HT1080 (cell line): ENCODE data around the gene MYO16. TPM values are rescaled to one million over a fixed set of nuclear protein-coding genes. Genes with fewer than 3 reads are reported as not detected.
"Not testable (repeated sequence)": the region's sequence is repeated elsewhere in the genome, so short reads cannot be mapped to it uniquely, and the experiment has no call there.

Source experiments
- DNase-seq: peaks from one replicate; pipeline ENCODE4 v3.0.0-alpha.2; 2015; ENCODE audit warnings: low read depth
- total RNA-seq: library from RNA; depleted of rRNA; stranded (reverse); fragments of >200 nt; shearing (Covaris generic); gene quantifications from 2 replicates; pipeline ENCODE4 v1.2.3, GENCODE V29; 2014

MYO16 gene
- total RNA-seq, 1 experiment from 2014 or later = not detected

GRCh38 chr13:108878732-108879131 lies 249.3 kb downstream of the MYO16 start:
- no peak for DNase-seq

- DNase-seq = no peak
These were observed 260.0 kb downstream of the MYO16 start for GRCh38 chr13:108889324-108889984.

- DNase-seq = peak; percentile 50
These were observed 265.9 kb downstream of the MYO16 start for GRCh38 chr13:108895220-108895704.

- DNase-seq = peak; percentile 29
These were observed 268.5 kb downstream of the MYO16 start for GRCh38 chr13:108897955-108898354.

- no peak for DNase-seq
These were observed 273.2 kb downstream of the MYO16 start for GRCh38 chr13:108902405-108903155.

GRCh38 chr13:108903613-108904012 lies 274.2 kb downstream of the MYO16 start:
- DNase-seq = no peak

- no peak for DNase-seq
These were observed 282.4 kb downstream of the MYO16 start for GRCh38 chr13:108911807-108912206.

- DNase-seq = not testable (repeated sequence)
These were observed 284.3 kb downstream of the MYO16 start for GRCh38 chr13:108913731-108914130.

GRCh38 chr13:108915095-108915633 lies 285.8 kb downstream of the MYO16 start:
- DNase-seq = peak; percentile 58

GRCh38 chr13:108915634-108916512 lies 286.5 kb downstream of the MYO16 start:
- peak; percentile 89 for DNase-seq

- DNase-seq = no peak
These were observed 288.2 kb downstream of the MYO16 start for GRCh38 chr13:108917581-108917980.

- DNase-seq = peak; percentile 25
These were observed 289.9 kb downstream of the MYO16 start for GRCh38 chr13:108919036-108919907.

- DNase-seq = no peak
These were observed 290.7 kb downstream of the MYO16 start for GRCh38 chr13:108920137-108920536.

- DNase-seq = no peak
These were observed 291.8 kb downstream of the MYO16 start for GRCh38 chr13:108921238-108921637.

- DNase-seq = no peak
These were observed 292.7 kb downstream of the MYO16 start for GRCh38 chr13:108922108-108922507.

GRCh38 chr13:108923386-108924047 lies 294.1 kb downstream of the MYO16 start:
- DNase-seq = no peak

- DNase-seq = peak; percentile 67
These were observed 294.7 kb downstream of the MYO16 start for GRCh38 chr13:108924134-108924533.

- no peak for DNase-seq
These were observed 295.1 kb downstream of the MYO16 start for GRCh38 chr13:108924541-108924940.

GRCh38 chr13:108925070-108925469 lies 295.7 kb downstream of the MYO16 start:
- DNase-seq = no peak

GRCh38 chr13:108926862-108927261 lies 297.5 kb downstream of the MYO16 start:
- no peak for DNase-seq
